ENCODE results near the gene EMID1.

EMID1 gene

DNA sequence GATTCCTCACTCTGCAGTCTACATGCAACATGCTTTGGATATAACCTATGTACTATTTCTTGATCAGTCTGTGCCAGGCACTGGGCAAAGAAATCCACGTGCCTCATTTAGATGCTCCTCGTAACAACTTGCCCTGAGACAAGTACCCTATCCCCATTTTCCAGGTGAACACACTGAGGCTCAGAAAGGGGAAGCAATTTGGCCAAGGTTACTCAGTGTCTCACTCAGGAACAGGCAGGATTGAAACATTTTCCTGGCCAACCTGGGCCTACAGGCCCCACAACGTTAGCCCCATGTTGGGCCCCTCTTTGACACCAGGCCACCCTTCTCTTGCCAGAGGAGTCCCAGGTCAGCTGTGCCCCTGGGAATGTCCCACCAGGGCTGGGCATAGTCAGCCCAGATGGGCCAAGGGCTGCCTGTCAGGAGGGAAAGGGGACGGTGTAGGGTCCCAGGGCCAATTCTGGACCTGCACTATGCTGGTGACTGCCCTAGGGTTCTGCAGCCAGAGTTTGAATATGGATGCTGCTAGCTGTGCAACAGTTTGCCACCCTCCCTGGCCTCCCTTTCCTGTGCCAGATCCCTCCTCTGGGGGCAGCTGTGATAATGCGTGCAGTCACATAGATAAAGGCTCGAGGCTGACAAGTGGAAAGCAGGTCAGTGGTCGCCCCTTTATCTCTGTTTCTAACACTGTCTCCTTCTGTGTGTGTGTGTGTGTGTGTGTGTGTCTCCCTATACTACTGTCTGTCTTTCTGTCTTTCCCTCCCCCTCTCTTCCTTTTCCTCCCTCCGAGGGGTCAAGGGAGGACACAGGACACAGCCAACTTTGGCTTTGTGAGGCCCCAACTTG is 10.4 kb upstream of the EMID1 start:
- DNase-seq, result no peak

DNA sequence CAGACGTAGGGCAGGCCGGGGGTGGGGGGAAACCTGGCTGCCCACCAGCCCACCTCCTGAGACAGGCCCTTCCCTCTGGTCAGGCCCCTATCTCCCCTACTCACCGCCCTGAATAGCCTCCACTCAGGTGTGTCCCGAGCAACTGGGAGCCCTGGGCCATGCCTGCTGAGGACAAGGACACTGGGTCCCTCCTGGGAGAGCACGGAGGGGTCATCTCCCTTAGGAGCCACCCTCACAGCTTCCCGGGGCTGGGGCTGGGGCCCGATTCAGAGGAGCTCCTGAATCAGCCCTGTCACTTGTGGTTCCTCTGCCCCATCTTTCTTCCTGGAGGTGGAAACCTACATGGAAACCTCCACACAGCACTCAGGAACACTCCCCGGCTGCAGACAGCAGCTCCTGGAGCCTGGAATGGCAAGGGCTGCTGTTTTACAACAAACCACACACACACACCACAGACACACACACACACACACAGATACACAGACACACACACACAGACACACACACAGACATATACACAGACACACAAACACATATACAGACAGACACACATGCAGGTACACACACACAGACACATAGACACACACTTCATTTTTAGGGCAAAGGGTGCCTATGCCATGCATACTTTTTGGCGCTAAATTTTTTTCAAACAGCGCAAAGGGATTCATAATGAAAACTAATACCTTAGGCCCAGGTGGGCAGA is 9.6 kb upstream of the EMID1 start:
- DNase-seq, result no peak

DNA sequence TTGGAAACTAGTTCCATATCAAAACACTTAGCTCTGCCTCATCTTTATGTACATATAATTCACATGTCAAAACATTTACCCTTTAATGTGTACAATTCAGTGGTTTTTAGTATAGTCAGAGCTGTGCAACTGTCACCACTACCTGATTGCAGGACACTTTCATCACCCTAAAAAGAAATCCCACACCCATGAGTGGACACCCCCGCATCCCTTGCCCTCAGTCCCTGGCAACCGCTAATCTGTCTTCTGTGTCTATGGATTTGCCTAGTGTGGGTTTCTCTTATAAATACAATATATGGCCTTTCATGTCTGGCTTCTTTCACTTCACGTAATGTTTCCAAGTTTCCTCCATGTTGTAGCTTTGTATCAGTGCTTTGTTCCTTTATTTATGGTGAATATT is 8.6 kb upstream of the EMID1 start:
- DNase-seq, result no peak

DNA sequence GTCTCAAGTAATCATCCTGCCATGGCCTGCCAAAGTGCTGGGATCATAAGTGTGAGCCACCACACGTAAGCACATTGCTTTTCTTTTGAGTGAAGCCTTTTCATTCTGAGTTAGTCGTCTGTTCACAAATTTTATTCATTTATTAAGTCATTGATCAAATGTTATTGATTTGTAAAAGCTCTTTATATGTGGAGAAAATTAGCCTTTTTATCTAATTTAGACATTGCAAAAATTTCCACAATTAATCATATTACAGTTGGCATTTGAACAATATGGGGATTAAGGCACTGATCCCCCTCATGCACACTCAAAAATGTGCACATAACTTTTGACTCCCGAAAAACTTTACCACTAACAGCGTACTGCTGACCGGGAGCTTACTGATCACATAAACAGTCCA is 7.5 kb upstream of the EMID1 start:
- DNase-seq, result no peak

DNA sequence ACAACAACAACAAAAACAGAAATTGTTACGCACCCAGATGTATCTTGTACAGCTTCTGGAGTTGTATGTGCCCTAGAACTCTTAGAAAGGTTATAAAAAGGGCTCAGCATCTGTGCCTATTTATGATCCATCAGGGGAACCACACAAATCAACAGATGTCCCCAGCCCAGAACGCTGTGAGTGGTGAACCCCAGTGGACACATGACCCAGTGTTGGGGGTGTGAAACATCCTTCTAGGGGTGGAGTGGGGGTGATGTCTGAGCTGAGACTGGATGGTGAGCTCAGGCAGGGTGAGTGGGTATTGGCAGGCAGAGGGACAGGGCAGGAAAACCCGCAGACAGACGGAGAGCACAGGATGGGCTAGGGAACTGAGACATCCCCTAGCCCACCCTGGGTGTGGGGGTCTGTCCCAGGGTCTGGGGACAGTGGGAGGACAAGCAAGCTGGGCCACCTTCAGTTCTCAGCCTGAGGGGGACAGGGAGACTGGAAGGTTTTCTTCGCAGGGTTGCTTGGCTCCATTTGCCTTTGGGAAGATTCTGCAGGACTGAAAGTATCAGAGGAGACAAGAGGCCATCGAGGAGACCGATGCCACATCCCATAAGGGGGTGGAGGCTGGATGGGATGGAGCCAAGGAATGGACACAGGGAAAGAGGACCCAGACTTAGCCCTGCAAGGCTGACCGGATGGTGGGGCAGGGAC is 5.8 kb upstream of the EMID1 start:
- DNase-seq, result no peak

DNA sequence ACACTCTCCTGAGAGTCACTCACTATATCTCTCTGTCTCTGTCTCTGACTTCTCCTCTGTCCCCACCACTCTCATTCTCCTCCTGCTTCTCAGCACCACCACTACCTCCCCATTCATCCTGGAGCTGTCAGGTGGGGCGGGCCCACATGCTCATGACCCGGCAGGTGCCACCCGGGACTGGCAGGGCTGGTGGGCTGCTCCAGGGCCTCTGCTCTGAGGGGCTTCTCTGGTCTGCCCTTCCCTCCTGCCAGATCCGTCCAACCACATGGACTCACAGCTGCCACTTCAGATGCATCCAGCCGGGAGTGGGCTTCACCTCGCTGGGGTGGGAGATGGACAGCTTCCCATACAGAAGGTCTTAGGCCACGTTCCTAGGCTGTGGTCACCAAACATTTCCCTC is 4.8 kb upstream of the EMID1 start:
- no peak for DNase-seq

DNA sequence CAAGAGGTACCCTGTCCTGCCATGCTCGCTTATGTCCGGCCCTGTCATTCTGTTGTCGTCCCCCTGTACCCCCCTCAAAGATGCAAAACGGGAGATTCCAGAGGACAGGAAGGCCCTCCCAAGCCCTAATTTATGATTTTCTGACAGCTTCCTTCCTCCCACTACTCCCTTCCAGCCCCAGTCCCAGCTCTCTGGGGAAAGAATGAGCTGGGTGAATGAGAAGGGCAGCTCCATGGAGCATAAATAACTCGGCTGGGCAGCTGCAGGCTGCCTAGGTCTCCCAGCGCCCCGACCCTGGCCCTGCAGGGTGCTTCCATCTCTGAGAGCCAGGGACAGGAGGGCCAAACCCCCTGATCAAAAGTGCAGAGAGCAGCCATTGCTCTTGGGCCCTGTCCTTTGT is 3.9 kb upstream of the EMID1 start:
- DNase-seq, result no peak

DNA sequence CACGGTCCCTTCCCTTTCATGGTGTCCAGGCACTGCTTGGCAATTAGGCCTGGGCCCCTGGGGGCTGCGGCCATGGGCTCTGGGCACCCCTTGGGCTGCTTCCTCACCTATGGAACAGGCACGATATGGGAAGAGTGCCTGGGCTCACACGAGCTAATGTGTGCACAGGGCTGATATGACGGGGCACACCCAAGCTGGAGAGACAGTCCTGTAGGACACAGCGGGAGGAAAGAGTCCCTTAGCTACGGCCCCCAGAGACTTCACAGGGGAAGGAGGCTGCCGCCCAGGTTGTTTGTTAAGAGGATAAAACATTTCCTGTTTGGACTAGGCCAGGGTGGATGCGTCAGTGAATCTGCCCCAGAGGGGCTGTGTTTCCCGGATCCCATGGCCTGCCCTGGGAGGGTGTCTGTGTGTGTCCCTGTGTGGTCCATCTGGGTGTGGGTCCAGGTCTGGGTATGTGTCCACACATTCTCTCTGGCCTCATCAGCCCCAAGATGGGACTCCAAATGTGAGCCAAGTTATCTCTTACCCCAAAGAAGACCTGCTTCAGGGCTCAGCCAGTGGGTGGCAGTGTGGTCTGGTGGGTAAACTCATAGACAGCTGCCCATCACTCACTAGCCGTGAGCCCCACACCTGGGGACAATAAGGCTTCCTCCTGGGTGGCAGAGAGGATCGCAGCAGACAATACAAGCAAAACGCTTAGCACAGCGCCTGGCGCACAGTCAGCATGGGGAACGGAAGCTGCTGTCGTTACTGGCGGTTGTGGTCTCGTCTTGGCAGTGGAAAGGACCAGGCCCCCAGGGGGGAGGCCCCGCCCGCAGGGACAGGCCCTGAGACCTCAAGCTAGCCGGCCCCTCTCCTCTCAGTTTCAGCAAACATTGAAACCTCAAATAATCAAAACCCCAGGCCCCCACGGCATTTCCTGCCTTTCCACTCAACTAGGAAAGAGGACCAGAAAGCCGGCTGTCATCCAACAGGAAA is 3.2 kb upstream of the EMID1 start:
- peak; percentile 17 for DNase-seq

DNA sequence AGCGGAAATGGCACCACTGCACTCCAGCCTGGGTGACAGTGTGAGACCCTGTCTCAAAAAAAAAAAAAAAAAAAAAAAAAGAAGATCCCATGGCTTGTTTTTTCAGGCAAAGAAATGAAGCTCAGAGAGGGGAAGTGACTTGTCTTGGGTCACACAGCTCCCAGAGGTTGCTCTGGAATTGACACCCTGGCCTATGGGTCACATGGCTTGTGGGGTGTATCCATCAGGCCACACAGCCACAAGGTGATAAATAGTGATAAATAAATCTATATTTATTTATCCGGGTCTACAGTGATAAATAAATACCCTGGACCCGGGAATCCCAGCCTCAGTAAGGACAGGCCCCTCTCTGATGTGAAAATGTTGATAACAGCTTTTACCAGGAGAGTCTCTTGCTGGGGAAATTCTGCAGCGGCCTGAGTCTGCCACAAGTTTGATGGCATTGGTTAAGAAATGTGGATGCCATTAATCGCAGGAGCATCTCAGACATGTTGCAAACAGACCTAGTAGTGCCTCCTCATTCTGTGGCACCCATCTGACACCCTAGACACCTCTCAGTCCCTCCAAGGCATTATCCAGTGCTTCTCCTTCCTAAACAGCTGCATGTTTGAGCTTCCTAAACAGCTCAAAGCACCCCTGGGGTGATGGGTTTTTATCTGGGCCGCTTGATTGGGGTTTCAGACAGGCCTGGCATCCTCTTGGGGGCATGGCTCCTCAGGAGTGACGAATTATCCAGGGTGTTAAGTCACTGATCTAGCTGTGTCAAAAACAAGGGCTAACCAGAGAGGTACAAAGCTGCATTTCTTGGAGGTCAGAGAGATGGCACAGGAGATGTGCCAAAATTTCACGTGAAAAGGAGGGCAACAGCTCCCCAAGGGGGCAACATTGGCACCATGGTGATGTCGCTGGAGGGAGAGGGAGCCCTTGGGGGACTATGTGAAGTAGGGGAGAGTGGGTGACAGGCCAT is 1.9 kb upstream of the EMID1 start:
- no peak for DNase-seq

DNA sequence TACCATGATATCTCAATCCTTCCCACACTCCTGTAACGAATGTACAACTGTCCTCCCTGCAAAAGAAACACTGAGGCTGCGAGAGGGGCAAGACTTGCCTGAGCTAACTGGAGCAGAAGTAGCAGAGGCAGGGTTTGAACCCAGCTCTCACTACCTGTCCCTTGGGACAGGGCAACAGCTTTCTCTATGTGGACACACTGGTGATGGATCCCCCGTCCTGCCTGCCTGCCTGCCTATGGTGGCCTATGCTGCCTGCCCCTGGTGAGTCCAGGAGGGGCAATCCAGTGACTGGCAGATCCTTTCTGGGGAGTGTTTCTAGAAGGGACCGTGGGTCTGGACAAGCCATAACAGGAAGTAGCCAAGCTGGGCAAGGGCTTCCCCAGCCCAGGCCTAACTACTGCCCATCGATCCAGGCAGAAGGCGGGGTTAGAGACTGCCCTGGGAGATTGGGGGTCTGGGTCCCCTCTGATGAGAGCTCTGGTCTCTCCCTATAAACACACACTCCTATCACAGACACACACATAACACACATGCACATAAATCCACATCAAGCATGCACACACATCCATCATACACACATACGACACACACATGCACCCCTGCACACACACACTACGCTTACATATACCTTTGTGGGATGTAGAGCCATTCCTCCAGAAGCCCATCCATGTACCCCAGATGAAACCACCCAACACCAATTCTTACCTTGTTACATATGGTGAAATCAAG is 1.1 kb upstream of the EMID1 start:
- no peak for DNase-seq

DNA sequence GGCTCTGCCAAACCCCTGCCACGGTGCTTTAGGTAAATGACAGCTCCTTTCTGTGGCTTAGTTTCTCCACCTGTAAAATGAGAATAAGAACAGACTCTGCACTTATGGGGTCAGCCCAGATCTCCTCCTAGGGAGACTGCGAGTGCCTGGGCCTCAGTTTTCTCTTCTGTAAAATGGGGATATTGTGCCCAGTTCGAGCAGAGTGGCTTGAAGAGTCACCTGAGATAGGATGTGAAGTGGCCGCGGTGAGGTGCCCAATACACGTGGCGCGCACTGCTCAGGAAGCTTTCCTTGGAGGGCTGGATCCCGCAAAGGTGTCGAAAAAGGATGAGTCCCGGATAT is 473 bp upstream of the EMID1 start:
- no peak for DNase-seq

DNA sequence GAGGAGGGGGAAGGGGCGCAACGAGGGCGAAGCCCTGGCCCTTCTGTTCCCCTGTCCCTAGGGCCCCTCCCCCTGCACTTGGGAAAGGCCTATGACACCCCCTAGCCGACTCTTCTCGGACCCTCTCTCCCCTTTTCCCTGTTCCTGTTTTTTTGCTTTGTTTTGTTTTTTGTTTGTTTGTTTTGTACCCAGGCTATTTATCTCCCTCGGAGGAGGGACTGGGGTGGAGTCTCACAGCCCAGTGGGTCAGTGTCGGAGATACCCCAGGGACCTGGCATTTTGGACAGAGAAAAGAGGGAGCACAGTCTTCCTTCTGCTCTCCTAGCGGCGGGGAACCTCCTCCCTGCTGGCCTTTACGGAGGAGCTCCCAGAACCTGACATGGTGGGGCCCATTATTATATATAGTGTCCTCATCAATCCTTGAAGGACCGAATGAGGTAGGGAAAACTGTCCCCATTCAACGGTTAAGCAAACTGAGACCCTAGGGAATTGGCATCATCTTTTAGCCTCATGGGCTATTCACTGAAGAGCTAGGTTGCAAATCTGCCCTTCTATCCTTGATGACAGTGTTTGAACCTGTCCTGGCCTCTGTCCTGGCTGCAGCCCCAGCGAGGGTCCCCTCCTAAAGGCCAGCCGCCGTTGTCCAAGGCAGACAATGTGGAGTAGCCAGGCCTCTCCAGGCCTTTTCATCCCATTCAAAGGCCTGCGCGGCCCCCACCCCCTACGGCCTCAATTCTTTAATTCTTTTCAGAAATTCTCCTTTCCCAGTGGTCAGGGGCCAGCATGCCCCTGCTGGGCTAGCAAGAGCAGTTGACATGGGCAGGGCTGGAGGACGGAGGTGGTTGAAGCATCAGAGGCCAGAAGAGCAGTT is 911 bp downstream of the EMID1 start:
- DNase-seq, result no peak

DNA sequence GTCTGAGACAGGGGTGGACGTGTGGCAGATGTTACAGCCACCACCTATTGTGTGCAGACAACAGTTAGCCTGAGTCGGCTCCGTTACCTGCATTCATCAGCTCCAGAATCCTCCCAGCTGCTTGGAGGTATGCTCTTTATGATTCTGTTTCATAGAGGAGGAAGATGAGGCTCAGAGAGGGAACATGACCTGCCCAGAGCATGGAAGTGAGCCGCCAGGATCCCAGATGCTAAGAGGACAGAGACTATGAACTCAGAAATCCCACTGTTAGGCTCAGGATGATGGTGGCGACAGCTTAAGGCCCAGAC is 1.5 kb downstream of the EMID1 start:
- DNase-seq, result no peak

DNA sequence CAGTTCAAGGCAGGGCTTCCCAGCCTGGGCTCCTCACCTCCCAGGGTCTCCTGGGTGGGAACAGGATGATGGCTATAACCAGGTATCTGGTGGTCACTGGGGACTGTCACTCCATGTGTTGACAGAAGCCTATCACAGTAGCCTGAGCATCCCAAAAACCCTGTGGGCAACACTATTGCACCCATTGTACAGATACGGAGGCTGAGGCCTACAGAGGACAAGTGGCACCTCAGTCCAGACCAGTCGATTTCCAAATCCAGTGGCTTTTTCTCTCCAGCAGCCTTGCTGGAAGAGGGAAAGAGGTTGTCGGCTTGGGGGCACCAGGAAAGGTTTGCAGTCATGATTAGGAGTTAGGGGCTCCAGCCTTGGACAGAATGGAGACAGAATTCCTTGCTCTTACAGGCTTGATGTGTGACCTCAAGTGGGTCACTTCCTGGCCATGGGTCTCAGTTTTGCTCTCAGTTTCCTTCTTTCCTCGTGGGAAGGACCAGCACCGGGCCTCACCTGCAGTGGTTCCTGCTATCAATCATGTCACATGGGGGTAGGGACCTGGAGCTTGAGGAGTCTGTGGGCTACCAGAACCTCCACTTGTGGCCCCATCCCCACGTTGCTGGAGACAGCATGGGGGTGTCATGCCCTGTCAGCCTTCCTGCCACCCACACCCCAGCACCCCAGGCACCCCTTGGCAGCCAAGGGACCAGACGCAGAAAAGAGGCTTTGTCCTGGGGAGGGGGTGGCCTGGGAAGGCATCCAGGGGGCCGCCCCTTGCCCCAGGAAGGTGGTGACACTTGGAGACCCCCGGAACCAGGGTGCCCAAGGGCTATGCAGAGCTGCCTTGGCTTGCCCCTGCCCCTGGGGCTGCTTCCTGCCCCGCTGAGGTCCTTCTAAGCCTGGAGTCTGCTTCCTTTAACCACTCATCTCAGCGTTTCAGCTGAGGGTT is 2.1 kb downstream of the EMID1 start:
- DNase-seq, result no peak

DNA sequence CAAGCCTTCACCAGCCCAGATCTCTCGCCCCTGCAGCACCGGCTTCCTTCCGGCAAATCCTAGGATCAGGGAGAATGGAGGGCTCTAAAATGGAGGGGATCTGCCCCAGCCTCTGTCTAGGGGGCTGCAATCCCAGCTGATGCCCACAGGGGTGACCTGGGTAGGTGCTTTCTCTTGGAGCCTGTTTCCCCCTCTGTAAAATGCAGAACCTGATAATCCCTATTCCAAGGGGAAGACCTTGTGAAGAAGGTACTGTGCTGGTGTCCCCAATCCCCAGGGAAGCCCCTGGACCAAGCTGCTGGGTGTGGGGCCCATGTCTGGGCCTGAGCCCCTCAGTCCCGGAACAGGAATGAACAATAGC is 2.8 kb downstream of the EMID1 start:
- no peak for DNase-seq

DNA sequence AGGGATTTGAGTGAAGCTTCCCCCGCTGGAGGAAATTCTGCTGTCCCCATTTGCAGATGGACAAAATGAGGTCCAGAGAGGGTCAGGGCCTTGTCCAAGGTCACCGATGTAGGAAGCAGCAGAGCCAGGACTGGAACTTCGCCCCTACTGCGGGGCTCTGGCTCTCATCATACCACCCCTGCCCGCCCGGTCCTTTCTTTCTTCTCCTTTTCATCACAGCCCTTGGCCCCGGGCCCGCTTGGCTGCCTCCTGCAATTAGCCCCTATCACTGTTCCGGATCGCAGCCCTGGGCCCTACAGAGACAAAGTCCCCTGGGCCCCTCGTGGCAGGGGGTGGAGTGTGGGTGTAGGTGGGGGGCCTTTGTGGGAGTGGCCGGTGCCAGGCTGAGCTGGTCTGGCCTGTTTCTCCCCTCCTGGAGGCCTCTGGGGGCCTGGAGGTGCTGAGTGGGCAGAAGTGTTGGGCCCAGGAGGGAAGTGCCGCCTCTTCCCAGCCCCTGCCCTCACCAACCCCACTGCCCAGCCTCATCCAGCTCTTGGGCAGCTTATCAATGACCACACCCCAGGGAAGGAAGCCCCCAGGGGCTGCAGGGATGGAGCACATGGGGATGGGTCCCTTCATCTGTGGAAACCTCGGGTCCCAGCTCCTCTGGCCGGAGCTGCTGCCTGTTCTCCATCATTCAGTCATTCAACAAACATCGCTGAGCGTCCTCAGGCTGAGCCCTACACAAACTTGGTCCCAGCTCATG is 3.4 kb downstream of the EMID1 start:
- DNase-seq, result no peak

DNA sequence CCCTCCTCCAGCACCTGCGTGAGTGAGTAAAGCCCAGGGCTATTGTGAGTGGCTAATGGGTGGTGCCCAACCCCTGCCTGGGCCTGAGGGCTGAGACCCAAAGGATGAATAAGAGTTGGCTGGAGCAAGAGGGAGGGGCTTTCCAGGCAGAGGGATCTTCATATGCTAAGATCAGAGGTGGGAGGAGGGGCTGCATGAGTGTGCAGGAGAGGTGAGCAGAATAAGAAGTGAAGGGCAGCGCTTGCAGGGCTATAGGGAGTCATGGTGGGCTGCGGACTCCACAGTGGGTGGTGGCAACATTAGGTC is 3.9 kb downstream of the EMID1 start:
- no peak for DNase-seq

DNA sequence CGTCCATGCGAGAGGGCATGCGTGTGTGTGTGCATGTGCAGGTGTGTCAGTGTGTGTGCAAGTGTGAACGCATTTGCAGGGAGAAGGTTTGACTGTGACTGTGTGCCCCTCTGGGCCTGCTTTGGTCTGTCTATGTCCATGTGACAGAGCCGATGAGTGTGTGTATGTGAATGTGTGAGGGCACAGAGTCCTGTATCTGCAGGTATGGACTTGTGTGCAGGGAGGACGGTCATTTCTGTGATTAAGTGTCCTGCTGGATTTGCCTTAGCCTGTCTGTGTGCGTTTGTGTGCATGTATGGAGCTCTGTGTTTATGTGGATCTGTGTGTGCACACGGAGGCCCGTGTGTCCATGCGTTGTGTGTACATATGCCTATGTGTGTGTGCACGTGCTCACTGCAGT is 5.4 kb downstream of the EMID1 start:
- DNase-seq, result no peak

Measured in activated CD4-positive, alpha-beta T cell treated with anti-CD3 and anti-CD28 coated beads, Interleukin-2, amount 50 U/mL, for 1 hour (primary cell).